ENCODE data around the gene PPP2R2D. TPM values are rescaled to one million over a fixed set of nuclear protein-coding genes. Genes with fewer than 3 reads are reported as not detected.

PPP2R2D gene
- total and polyA plus RNA-seq, 8 donors: 15.6 to 96.7 (median 36.9) TPM

- Histone ChIP-seq H3K27me3 (no peaks in the 10 kb centered on the region), H3K9me3 (no peaks in the 10 kb centered on the region), H3K36me3 (peaks cover 6 to 29% (median 26%) of the 10 kb centered on the region in 4 donors), H3K4me3 (no peak overlapping the region), H3K4me1 (peaks cover 13 to 69% (median 40%) of the 10 kb centered on the region in 4 donors), H3K27ac (peak overlapping the region in 2 of 5 donors; percentile 1 to 67)
- peak in 1 of 2 donors; percentile 18 for DNase-seq
- WGBS, 5 donors: 90 to 94% (median 92%) methylated on average over 13 of the region's 13 CpGs
- intact Hi-C loops (cut with DNase I; ENCODE audit: low total_unique reads): no loop called here
- TF ChIP-seq POLR2AphosphoS5 (IDR thresholded peaks at IDR 0.05): no peak
- TF ChIP-seq, protein P1, sequence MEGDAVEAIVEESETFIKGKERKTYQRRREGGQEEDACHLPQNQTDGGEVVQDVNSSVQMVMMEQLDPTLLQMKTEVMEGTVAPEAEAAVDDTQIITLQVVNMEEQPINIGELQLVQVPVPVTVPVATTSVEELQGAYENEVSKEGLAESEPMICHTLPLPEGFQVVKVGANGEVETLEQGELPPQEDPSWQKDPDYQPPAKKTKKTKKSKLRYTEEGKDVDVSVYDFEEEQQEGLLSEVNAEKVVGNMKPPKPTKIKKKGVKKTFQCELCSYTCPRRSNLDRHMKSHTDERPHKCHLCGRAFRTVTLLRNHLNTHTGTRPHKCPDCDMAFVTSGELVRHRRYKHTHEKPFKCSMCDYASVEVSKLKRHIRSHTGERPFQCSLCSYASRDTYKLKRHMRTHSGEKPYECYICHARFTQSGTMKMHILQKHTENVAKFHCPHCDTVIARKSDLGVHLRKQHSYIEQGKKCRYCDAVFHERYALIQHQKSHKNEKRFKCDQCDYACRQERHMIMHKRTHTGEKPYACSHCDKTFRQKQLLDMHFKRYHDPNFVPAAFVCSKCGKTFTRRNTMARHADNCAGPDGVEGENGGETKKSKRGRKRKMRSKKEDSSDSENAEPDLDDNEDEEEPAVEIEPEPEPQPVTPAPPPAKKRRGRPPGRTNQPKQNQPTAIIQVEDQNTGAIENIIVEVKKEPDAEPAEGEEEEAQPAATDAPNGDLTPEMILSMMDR (IDR thresholded peaks at IDR 0.05): no peak
Measured at GRCh38 chr10:131931981-131932380, 31.2 kb downstream of the PPP2R2D start.

- no peak for DNase-seq
- 76 to 89% (median 88%) methylated on average over 18 of the region's 18 CpGs for WGBS, 5 donors
- intact Hi-C loops (cut with DNase I; ENCODE audit: low total_unique reads): no loop called here
Measured at GRCh38 chr10:131933016-131933695, 32.3 kb downstream of the PPP2R2D start.

DNA sequence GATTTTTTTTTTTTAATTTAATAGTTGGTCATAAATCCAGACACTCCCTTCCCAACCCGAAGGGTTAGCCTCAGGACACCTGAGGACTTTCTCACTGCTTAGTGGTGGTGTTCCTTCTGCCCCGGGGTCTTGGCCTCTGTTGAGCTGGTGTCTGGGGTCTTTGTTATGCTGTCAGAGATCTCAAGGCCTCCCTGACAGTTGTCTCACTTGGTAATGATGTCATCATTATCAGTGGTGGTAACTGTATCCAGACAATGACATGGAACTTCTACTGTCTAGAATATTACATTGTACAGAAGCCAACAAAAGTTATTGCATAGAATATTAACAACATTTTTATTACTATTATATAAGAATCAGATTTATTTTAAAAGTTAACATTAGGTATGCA is 32.9 kb downstream of the PPP2R2D start:
- H3K4me1 ChIP-seq: peaks cover 4 to 52% (median 27%) of the 10 kb centered on the region in 4 donors
- intact Hi-C loops (cut with DNase I; ENCODE audit: low total_unique reads): no loop called here
- H3K36me3 ChIP-seq: peaks cover 10 to 46% (median 43%) of the 10 kb centered on the region in 4 donors
- WGBS, 5 donors: 90 to 96% (median 95%) methylated on average over 2 of the region's 2 CpGs
- H3K4me3 ChIP-seq: no peak overlapping the region
- DNase-seq: no peak
- H3K9me3 ChIP-seq: no peaks in the 10 kb centered on the region
- H3K27me3 ChIP-seq: no peaks in the 10 kb centered on the region
- no peak for TF ChIP-seq EP300 (IDR thresholded peaks at IDR 0.05)
- no peak for TF ChIP-seq POLR2AphosphoS5 (IDR thresholded peaks at IDR 0.05)
- TF ChIP-seq, protein P1 (IDR thresholded peaks at IDR 0.05): no peak
- no peak for TF ChIP-seq POLR2A (IDR thresholded peaks at IDR 0.05)
- peak overlapping the region in 2 of 5 donors; percentile 15 to 67 for H3K27ac ChIP-seq

More at GRCh38 chr10:131933016-131933695, 32.3 kb downstream of the PPP2R2D start:
- peak overlapping the region in 2 of 5 donors; percentile 15 to 67 for H3K27ac ChIP-seq
- H3K27me3 ChIP-seq: no peaks in the 10 kb centered on the region
- no peaks in the 10 kb centered on the region for H3K9me3 ChIP-seq
- no peak overlapping the region for H3K4me3 ChIP-seq
- peaks cover 5 to 57% (median 30%) of the 10 kb centered on the region in 4 donors for H3K4me1 ChIP-seq
- peaks cover 6 to 41% (median 38%) of the 10 kb centered on the region in 4 donors for H3K36me3 ChIP-seq
- TF ChIP-seq POLR2AphosphoS5 (IDR thresholded peaks at IDR 0.05) (no peak), POLR2A (IDR thresholded peaks at IDR 0.05) (no peak), EP300 (IDR thresholded peaks at IDR 0.05) (no peak)
- TF ChIP-seq, protein P1 (IDR thresholded peaks at IDR 0.05): no peak

GRCh38 chr10:131934769-131935168 is 34.0 kb downstream of the PPP2R2D start:
- TF ChIP-seq POLR2AphosphoS5 (IDR thresholded peaks at IDR 0.05): no peak
- TF ChIP-seq EP300 (IDR thresholded peaks at IDR 0.05): no peak
- TF ChIP-seq, protein P1 (IDR thresholded peaks at IDR 0.05): no peak
- no peak for TF ChIP-seq POLR2A (IDR thresholded peaks at IDR 0.05)
- 81 to 88% (median 85%) methylated on average over 8 of the region's 8 CpGs for WGBS, 5 donors
- H3K4me3 ChIP-seq: no peak overlapping the region
- peak in 1 of 2 donors; percentile 20 for DNase-seq
- no peaks in the 10 kb centered on the region for H3K27me3 ChIP-seq
- no peak overlapping the region for H3K27ac ChIP-seq
- H3K9me3 ChIP-seq: no peaks in the 10 kb centered on the region
- intact Hi-C loops (cut with DNase I; ENCODE audit: low total_unique reads): no loop called here
- peaks cover 0 to 41% (median 22%) of the 10 kb centered on the region in 4 donors for H3K4me1 ChIP-seq
- peaks cover 10 to 54% (median 46%) of the 10 kb centered on the region in 4 donors for H3K36me3 ChIP-seq

Measured in stomach (tissue), 9 donors.